PC-3 (cell line): ENCODE data around the gene MPPED1. TPM values are rescaled to one million over a fixed set of nuclear protein-coding genes. Genes with fewer than 3 reads are reported as not detected.

Experiments used
- ATAC-seq: fragments of 200-7000 bp; cut with Tn5 transposase; 2 replicates; pipeline ENCODE4 v1.9.1; 2020; ENCODE audit warnings: mild to moderate bottlenecking, moderate library complexity
- BruUV-seq: library from RNA; stranded (reverse); fragments of 400-500 nt; replicated peaks from 2 replicates; lab custom pipeline; 2021; lab: Mats Ljungman, UMichigan
- CTCF ChIA-PET: fragments of 300-600 bp; sonication (Branson Sonifier 250); formaldehyde crosslinking; loops from one replicate; lab custom pipeline; 2022; ENCODE audit warnings: antibody characterized with exemption; lab: Charles Lee
- POLR2A ChIA-PET: fragments of 300-600 bp; sonication (Branson Sonifier 250); formaldehyde crosslinking; loops from one replicate; lab custom pipeline; 2022; ENCODE audit warnings: antibody characterized with exemption; ENCODE audit not compliant: unreplicated experiment; lab: Charles Lee
- DNase-seq: peaks from one replicate; pipeline ENCODE4 v3.0.0-alpha.2; 2015
- H2AFZ ChIP-seq: fragments of 300-600 bp; sonication (generic); 2 replicates; pipeline ENCODE4 v1.6.0; 2016; ENCODE audit warnings: antibody characterized with exemption, low read length
- H3F3A ChIP-seq: fragments of 300-600 bp; sonication (generic); one replicate; pipeline ENCODE4 v1.6.0; 2017; ENCODE audit warnings: antibody characterized with exemption, low read length, control low read depth, mild to moderate bottlenecking; ENCODE audit not compliant: unreplicated experiment
- H3K27ac ChIP-seq: fragments of 300-600 bp; sonication (generic); 2 replicates; pipeline ENCODE4 v1.5.1; 2016; ENCODE audit warnings: mild to moderate bottlenecking, low read length
- H3K27me3 ChIP-seq: fragments of 300-600 bp; sonication (generic); 2 replicates; pipeline ENCODE4 v1.6.1; 2016; ENCODE audit warnings: low read length, mixed read lengths
- H3K36me3 ChIP-seq: fragments of 300-600 bp; sonication (generic); 2 replicates; pipeline ENCODE4 v1.6.1; 2016; ENCODE audit warnings: low read depth, mixed run types, low read length, mixed read lengths
- H3K4me1 ChIP-seq: fragments of 300-600 bp; sonication (generic); 2 replicates; pipeline ENCODE4 v1.5.1; 2016; ENCODE audit warnings: low read length; ENCODE audit not compliant: insufficient read depth
- H3K4me2 ChIP-seq: fragments of 300-600 bp; sonication (generic); 2 replicates; pipeline ENCODE4 v1.6.0; 2016; ENCODE audit warnings: low read length
- H3K4me3 ChIP-seq: fragments of 300-600 bp; sonication (generic); 2 replicates; pipeline ENCODE4 v1.5.1; 2016; ENCODE audit warnings: mild to moderate bottlenecking, low read length, mixed read lengths
- H3K79me2 ChIP-seq: fragments of 300-600 bp; sonication (generic); 2 replicates; pipeline ENCODE4 v1.6.1; 2017; ENCODE audit warnings: low read length, mixed read lengths
- H3K9ac ChIP-seq: fragments of 300-600 bp; sonication (generic); 2 replicates; pipeline ENCODE4 v1.6.0; 2016; ENCODE audit warnings: mild to moderate bottlenecking, low read length
- H3K9me2 ChIP-seq: fragments of 300-600 bp; sonication (generic); replicated peaks from 2 replicates; pipeline ENCODE4 v1.6.1; 2016; ENCODE audit warnings: mixed run types, low read length, mixed read lengths
- H3K9me3 ChIP-seq: fragments of 300-600 bp; sonication (generic); 2 replicates; pipeline ENCODE4 v1.6.1; 2016; ENCODE audit warnings: low read length, mixed read lengths
- H4K20me1 ChIP-seq: fragments of 300-600 bp; sonication (generic); 2 replicates; pipeline ENCODE4 v1.6.1; 2016; ENCODE audit warnings: low read length, mixed read lengths
- EZH2 ChIP-seq: fragments of 300-600 bp; sonication (generic); IDR thresholded peaks from one replicate; pipeline ENCODE4 v1.6.1; 2017; ENCODE audit warnings: antibody characterized with exemption, mild to moderate bottlenecking, low read length; ENCODE audit not compliant: unreplicated experiment
- EZH2phosphoT487 ChIP-seq: fragments of 300-600 bp; sonication (generic); IDR thresholded peaks from 2 replicates; pipeline ENCODE4 v1.6.1; 2018; ENCODE audit warnings: mild to moderate bottlenecking, antibody characterized with exemption, low read length, borderline replicate concordance
- intact Hi-C: fragments of 100-400 bp; cut with micrococcal nuclease; formaldehyde crosslinking; loops from 2 replicates; pipeline ENCODE4 v1.9.0; 2023
- total RNA-seq: library from RNA; depleted of rRNA; stranded (reverse); fragments of >200 nt; gene quantifications from 2 replicates; pipeline ENCODE4 v1.2.3, GENCODE V29; 2014
- TF ChIP-seq, protein P1 (sequence below): fragments of 300-600 bp; sonication (generic); conservative IDR thresholded peaks from 2 replicates; pipeline ENCODE4 v1.5.1; 2017; ENCODE audit warnings: antibody characterized with exemption, low read depth, mild to moderate bottlenecking, low read length

Gene MPPED1
- total RNA-seq, 1 experiment from 2014 or later: not detected

DNA sequence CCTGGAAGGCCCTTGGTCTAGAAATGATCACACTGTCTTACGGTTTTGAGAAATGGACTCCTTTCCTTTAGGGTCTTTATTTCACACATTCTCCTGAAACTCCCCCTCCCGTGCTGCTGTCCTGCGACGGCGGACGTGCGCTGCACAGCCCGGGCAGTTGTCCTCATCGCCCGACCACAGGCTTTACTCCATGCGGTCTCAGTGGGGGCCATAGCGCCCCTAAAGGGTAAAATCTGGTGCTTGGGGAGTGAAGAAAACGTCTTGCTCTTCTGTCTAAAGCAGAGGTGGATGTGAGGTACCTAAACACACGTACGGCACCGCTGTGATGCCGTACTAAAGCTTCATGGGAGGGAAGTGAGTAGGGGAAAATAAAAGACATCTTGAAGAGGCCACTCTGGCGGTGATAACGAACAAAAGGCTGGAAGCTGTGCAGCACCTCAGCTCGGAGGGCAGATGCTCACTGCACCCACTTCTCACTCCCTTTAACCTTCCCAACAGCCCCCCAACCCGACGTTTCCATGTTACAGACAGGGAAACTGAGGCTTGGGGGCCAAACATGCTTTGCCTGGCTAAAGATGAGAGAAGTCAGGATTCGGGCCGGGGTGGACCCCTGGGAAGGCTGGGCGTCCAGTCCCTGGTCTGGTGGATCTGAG, 22.6 kb downstream of the MPPED1 start:
- BruUV-seq: no TSS peak
- POLR2A ChIA-PET: no interaction called here
- no peak overlapping the region for H3K4me3 ChIP-seq
- H3K9me2 ChIP-seq: no peaks in the 10 kb centered on the region
- no peaks in the 10 kb centered on the region for H3K79me2 ChIP-seq
- intact Hi-C loops: no loop called here
- H3K4me2 ChIP-seq: no peak overlapping the region
- DNase-seq (no peak), ATAC-seq (no peak)
- no peaks in the 10 kb centered on the region for H3F3A ChIP-seq
- H3K9ac ChIP-seq: no peak overlapping the region
- H3K27me3 ChIP-seq: peaks cover 15% of the 10 kb centered on the region
- TF ChIP-seq EZH2 (no peak), EZH2phosphoT487 (no peak)
- TF ChIP-seq, protein P1, sequence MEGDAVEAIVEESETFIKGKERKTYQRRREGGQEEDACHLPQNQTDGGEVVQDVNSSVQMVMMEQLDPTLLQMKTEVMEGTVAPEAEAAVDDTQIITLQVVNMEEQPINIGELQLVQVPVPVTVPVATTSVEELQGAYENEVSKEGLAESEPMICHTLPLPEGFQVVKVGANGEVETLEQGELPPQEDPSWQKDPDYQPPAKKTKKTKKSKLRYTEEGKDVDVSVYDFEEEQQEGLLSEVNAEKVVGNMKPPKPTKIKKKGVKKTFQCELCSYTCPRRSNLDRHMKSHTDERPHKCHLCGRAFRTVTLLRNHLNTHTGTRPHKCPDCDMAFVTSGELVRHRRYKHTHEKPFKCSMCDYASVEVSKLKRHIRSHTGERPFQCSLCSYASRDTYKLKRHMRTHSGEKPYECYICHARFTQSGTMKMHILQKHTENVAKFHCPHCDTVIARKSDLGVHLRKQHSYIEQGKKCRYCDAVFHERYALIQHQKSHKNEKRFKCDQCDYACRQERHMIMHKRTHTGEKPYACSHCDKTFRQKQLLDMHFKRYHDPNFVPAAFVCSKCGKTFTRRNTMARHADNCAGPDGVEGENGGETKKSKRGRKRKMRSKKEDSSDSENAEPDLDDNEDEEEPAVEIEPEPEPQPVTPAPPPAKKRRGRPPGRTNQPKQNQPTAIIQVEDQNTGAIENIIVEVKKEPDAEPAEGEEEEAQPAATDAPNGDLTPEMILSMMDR: no peak
- H2AFZ ChIP-seq: no peak overlapping the region
- CTCF ChIA-PET: no interaction called here
- H3K9me3 ChIP-seq: no peaks in the 10 kb centered on the region
- no peaks in the 10 kb centered on the region for H3K4me1 ChIP-seq
- no peaks in the 10 kb centered on the region for H4K20me1 ChIP-seq
- H3K36me3 ChIP-seq: no peaks in the 10 kb centered on the region
- H3K27ac ChIP-seq: no peak overlapping the region

DNA sequence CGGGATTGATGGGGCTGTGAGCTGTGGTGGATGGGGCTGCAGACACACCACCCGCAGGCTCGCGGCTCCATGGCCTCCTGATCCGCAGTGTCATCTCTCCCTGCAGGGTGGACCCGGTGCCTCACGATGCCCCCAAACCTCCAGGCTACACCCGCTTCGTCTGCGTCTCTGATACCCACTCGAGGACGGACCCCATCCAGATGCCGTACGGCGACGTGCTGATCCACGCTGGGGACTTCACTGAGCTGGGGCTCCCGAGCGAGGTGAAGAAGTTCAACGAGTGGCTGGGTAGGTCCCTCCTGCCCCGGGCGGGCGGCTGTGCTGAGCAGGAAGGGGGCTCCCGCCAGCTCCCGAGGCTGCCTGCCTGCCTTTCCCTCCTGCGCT, 23.1 kb downstream of the MPPED1 start:
- DNase-seq: no peak
- no peak overlapping the region for H3K27ac ChIP-seq
- no peaks in the 10 kb centered on the region for H3K9me2 ChIP-seq
- H2AFZ ChIP-seq: no peak overlapping the region
- no peak for ATAC-seq
- no peaks in the 10 kb centered on the region for H3K36me3 ChIP-seq
- TF ChIP-seq, protein P1: no peak
- TF ChIP-seq EZH2phosphoT487 (no peak), EZH2 (no peak)
- ChIA-PET POLR2A (no interaction called here), CTCF (no interaction called here)
- H3K79me2 ChIP-seq: no peaks in the 10 kb centered on the region
- peaks cover 15% of the 10 kb centered on the region for H3K27me3 ChIP-seq
- no peaks in the 10 kb centered on the region for H3K9me3 ChIP-seq
- no peak overlapping the region for H3K4me2 ChIP-seq
- H3K9ac ChIP-seq: no peak overlapping the region
- H3F3A ChIP-seq: no peaks in the 10 kb centered on the region
- no peaks in the 10 kb centered on the region for H3K4me1 ChIP-seq
- H3K4me3 ChIP-seq: no peak overlapping the region
- intact Hi-C loops: no loop called here
- BruUV-seq: no TSS peak
- H4K20me1 ChIP-seq: no peaks in the 10 kb centered on the region
